ENCODE data around the gene ERLIN1.

DNA sequence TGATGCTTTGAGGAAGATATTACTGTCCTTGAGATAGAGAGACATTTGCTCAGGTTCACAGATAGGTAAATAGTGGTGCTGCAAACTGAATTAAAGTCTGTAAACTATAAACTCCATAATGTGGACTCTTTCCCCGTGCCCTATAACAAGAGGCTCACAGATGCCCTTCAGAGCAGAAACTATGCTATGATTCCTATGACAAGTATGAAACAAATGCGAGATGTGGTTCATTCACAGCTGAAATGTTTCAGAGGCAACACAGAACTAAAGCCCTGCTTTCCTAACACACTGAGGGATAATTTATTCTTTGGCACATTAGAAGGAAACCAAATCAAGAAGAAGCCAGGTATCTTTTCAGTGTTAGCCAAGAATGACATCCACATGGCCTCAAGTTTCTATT is 30.2 kb upstream of the ERLIN1 start:
- TF ChIP-seq POLR2A (IDR thresholded peaks at IDR 0.05) = no peak
- no peak for TF ChIP-seq POLR2AphosphoS5 (IDR thresholded peaks at IDR 0.05)
- TF ChIP-seq, protein P1, sequence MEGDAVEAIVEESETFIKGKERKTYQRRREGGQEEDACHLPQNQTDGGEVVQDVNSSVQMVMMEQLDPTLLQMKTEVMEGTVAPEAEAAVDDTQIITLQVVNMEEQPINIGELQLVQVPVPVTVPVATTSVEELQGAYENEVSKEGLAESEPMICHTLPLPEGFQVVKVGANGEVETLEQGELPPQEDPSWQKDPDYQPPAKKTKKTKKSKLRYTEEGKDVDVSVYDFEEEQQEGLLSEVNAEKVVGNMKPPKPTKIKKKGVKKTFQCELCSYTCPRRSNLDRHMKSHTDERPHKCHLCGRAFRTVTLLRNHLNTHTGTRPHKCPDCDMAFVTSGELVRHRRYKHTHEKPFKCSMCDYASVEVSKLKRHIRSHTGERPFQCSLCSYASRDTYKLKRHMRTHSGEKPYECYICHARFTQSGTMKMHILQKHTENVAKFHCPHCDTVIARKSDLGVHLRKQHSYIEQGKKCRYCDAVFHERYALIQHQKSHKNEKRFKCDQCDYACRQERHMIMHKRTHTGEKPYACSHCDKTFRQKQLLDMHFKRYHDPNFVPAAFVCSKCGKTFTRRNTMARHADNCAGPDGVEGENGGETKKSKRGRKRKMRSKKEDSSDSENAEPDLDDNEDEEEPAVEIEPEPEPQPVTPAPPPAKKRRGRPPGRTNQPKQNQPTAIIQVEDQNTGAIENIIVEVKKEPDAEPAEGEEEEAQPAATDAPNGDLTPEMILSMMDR (IDR thresholded peaks at IDR 0.05) = no peak
- no peak for TF ChIP-seq EP300 (IDR thresholded peaks at IDR 0.05)

Measured in gastroesophageal sphincter (tissue), 3 donors.